NB4 (cell line): ENCODE measurements around the gene STK38L.

Experiments
- TF ChIP-seq, protein P1 (sequence below): IDR thresholded peaks from one replicate; pipeline ENCODE4 v1.5.1; 2012; ENCODE audit warnings: low read depth, low read length
- TF ChIP-seq, protein P2 (sequence below): IDR thresholded peaks from 2 replicates; pipeline ENCODE4 v1.6.1; 2011; ENCODE audit warnings: low read depth, low read length

DNA sequence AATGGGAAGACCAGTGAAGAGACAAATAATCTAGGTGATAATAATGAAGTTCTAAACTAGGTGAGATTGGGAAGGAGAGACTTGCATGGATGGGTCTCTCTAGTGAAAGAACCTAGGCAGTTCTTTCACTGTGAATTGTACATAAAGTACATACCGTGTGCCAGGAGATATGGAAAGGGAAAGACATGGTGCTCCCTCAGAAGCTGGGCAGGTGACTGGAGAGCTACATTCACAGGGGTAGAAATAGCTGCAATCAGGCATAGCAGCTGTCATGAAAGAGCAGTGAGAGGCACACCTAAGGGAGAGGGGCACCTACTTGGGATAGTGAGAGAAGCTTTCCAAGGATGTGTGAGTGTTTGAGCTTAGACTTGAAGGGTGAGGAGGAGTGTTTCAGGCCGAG, 9.3 kb downstream of the STK38L start:
- TF ChIP-seq, protein P1, sequence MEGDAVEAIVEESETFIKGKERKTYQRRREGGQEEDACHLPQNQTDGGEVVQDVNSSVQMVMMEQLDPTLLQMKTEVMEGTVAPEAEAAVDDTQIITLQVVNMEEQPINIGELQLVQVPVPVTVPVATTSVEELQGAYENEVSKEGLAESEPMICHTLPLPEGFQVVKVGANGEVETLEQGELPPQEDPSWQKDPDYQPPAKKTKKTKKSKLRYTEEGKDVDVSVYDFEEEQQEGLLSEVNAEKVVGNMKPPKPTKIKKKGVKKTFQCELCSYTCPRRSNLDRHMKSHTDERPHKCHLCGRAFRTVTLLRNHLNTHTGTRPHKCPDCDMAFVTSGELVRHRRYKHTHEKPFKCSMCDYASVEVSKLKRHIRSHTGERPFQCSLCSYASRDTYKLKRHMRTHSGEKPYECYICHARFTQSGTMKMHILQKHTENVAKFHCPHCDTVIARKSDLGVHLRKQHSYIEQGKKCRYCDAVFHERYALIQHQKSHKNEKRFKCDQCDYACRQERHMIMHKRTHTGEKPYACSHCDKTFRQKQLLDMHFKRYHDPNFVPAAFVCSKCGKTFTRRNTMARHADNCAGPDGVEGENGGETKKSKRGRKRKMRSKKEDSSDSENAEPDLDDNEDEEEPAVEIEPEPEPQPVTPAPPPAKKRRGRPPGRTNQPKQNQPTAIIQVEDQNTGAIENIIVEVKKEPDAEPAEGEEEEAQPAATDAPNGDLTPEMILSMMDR = no peak
- TF ChIP-seq, protein P2, sequence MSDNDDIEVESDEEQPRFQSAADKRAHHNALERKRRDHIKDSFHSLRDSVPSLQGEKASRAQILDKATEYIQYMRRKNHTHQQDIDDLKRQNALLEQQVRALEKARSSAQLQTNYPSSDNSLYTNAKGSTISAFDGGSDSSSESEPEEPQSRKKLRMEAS = no peak
